ENCODE measurements around the gene KLF15.

The KLF15 gene

GRCh38 chr3:126360714-126361060 is 3.5 kb upstream of the KLF15 start:
- no peak for DNase-seq (ENCODE audit: low read depth)
- TF ChIP-seq, protein P1, sequence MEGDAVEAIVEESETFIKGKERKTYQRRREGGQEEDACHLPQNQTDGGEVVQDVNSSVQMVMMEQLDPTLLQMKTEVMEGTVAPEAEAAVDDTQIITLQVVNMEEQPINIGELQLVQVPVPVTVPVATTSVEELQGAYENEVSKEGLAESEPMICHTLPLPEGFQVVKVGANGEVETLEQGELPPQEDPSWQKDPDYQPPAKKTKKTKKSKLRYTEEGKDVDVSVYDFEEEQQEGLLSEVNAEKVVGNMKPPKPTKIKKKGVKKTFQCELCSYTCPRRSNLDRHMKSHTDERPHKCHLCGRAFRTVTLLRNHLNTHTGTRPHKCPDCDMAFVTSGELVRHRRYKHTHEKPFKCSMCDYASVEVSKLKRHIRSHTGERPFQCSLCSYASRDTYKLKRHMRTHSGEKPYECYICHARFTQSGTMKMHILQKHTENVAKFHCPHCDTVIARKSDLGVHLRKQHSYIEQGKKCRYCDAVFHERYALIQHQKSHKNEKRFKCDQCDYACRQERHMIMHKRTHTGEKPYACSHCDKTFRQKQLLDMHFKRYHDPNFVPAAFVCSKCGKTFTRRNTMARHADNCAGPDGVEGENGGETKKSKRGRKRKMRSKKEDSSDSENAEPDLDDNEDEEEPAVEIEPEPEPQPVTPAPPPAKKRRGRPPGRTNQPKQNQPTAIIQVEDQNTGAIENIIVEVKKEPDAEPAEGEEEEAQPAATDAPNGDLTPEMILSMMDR (conservative IDR thresholded peaks at IDR 0.05; ENCODE audit: low read length): no peak
- no peak overlapping the region for H3K4me3 ChIP-seq (ENCODE audit: low read length)

- DNase-seq (ENCODE audit: low read depth): no peak
- TF ChIP-seq, protein P1 (conservative IDR thresholded peaks at IDR 0.05; ENCODE audit: low read length): no peak
- H3K4me3 ChIP-seq (ENCODE audit: low read length): no peak overlapping the region
Observed at GRCh38 chr3:126360046-126360713, 3.0 kb upstream of the KLF15 start.

DNA sequence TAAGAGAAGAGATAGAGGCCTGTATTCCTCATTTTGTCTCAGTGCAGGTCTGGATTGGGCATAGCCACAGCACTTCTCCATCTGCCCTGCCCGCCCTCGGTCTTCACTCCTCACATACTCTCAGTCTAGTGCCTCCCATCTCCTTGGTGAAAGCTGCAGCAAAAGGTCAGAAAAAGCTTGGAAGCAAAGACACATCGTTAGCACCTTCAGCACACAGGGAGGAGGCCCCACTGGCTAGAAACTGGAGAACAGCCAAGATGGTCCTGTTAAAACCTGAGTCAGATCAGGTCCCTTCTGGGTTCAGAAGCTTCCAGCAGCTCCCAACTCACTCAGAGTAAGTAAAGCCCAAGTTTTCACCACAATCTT is 1.6 kb upstream of the KLF15 start:
- TF ChIP-seq, protein P1 (conservative IDR thresholded peaks at IDR 0.05; ENCODE audit: low read length): no peak
- no peak for DNase-seq (ENCODE audit: low read depth)
- no peak overlapping the region for H3K4me3 ChIP-seq (ENCODE audit: low read length)

- TF ChIP-seq, protein P1 (conservative IDR thresholded peaks at IDR 0.05; ENCODE audit: low read length): no peak
- H3K4me3 ChIP-seq (ENCODE audit: low read length): no peak overlapping the region; the same call in 1 of the 2 replicates
- no peak for DNase-seq (ENCODE audit: low read depth)
Observed at GRCh38 chr3:126358038-126358815, 1.0 kb upstream of the KLF15 start.

- H3K4me3 ChIP-seq (ENCODE audit: low read length): peak overlapping the region; percentile 56
- TF ChIP-seq, protein P1 (conservative IDR thresholded peaks at IDR 0.05; ENCODE audit: low read length): no peak
- no peak for DNase-seq (ENCODE audit: low read depth)
Observed at GRCh38 chr3:126356373-126357264, 589 bp downstream of the KLF15 start.

DNA sequence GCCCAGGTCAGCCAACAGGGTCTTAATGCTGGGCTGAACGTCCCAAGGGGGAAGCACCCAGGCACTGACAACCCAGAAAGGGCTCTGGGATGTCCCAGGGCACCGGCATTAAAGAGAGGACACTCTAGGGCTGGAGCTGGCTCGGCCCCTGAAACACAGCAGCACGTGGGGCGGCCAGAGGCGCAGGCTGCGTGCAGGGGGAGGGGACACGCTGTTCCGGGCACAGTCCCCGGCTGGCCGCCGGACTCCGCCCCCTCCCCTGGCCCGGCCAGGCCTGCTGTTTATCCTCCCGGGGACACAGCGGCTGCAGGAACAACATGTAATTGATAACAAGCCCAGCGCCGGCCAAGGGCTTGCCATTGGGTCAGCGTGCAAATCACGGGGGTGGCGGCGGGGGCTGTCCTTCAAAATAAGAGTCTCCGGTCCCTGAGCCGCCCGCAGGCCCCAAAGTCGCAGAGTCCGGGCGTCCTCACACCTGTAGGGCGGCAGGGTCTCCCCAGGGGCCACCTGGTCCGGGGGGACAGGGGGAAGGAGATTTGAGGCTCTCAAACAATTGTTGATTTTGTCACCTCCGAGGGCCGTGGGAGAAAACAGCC is 1.3 kb downstream of the KLF15 start:
- H3K4me3 ChIP-seq (ENCODE audit: low read length): peak overlapping the region; percentile 56
- TF ChIP-seq, protein P1 (conservative IDR thresholded peaks at IDR 0.05; ENCODE audit: low read length): no peak
- peak; percentile 61 for DNase-seq (ENCODE audit: low read depth)

Measured in AG10803 (cell line).